A549 (cell line): ENCODE data around the gene DOK6.

Source experiments
- BHLHE40 ChIP-seq: IDR thresholded peaks from 2 replicates; pipeline ENCODE4 v1.6.1; 2012; ENCODE audit warnings: low read depth, low read length, inconsistent platforms
- CEBPB ChIP-seq, 2 experiments: fragments of >200 bp in 1 of 2; sonication (Bioruptor Twin) in 1 of 2; formaldehyde crosslinking in 1 of 2; IDR thresholded peaks; 2 replicates each; pipeline ENCODE4 v1.6.1; 2012 to 2016
- ELK1 ChIP-seq: fragments of 150-350 bp; IDR thresholded peaks from 2 replicates; pipeline ENCODE4 v1.6.1; 2014; ENCODE audit warnings: low read depth, mild to moderate bottlenecking, low read length
- EP300 ChIP-seq, 2 experiments: fragments of >200 bp; sonication (Bioruptor Twin); formaldehyde crosslinking; IDR thresholded peaks; 2 replicates in 1 of 2; 3 replicates in 1 of 2; pipeline ENCODE4 v1.6.1; 2016 to 2017
- FOSL2 ChIP-seq, 2 experiments: fragments of 450-650 bp in 1 of 2; fragments of >200 bp in 1 of 2; sonication (Bioruptor Twin) in 1 of 2; formaldehyde crosslinking; IDR thresholded peaks; 2 replicates each; pipeline versions ENCODE4 v1.5.0 to v1.6.1; 2016 to 2020; ENCODE audit warnings: mild to moderate bottlenecking in 1 of 2, moderate library complexity in 1 of 2
- HMGXB4 ChIP-seq: fragments of 250-450 bp; sonication (Bioruptor Pico); IDR thresholded peaks from 2 replicates; pipeline ENCODE4 v1.5.0; 2021; ENCODE audit warnings: mild to moderate bottlenecking, moderate library complexity, borderline replicate concordance
- POLR2A ChIP-seq: IDR thresholded peaks from 2 replicates; pipeline ENCODE4 v1.6.1; 2012; ENCODE audit warnings: mild to moderate bottlenecking, low read length
- POLR2AphosphoS2 ChIP-seq: conservative IDR thresholded peaks from 2 replicates; pipeline ENCODE4 v1.6.1; 2012; ENCODE audit warnings: low read length, improper control_type of control experiment, inconsistent platforms
- RCOR1 ChIP-seq: fragments of 150-350 bp; IDR thresholded peaks from 2 replicates; pipeline ENCODE4 v1.6.1; 2014; ENCODE audit warnings: antibody characterized with exemption, low read length, low read depth
- REST ChIP-seq: fragments of 200-600 bp; sonication (generic); IDR thresholded peaks from 2 replicates; pipeline ENCODE4 v1.6.1; 2016; ENCODE audit warnings: antibody characterized with exemption, mild to moderate bottlenecking, moderate library complexity
- ZFP36 ChIP-seq: fragments of 450-650 bp; IDR thresholded peaks from 2 replicates; pipeline ENCODE4 v1.6.1; 2014; ENCODE audit warnings: borderline replicate concordance; ENCODE audit not compliant: partially characterized antibody
- ZSCAN20 ChIP-seq: fragments of 250-450 bp; sonication (Bioruptor Pico); IDR thresholded peaks from 2 replicates; pipeline ENCODE4 v1.8.0; 2022; ENCODE audit warnings: mild to moderate bottlenecking, moderate library complexity
- TF ChIP-seq, protein P1 (sequence below): fragments of >200 bp; sonication (Bioruptor Twin); formaldehyde crosslinking; IDR thresholded peaks from 3 replicates; pipeline ENCODE4 v1.5.1; 2016
- TF ChIP-seq, protein P2 (sequence below): fragments of 250-450 bp; sonication (Bioruptor Pico); IDR thresholded peaks from 2 replicates; pipeline ENCODE4 v1.5.0; 2020; ENCODE audit warnings: low read depth, mild to moderate bottlenecking, moderate library complexity

GRCh38 chr18:69752737-69753380 is 352.2 kb downstream of the DOK6 start:
- TF ChIP-seq, protein P1, sequence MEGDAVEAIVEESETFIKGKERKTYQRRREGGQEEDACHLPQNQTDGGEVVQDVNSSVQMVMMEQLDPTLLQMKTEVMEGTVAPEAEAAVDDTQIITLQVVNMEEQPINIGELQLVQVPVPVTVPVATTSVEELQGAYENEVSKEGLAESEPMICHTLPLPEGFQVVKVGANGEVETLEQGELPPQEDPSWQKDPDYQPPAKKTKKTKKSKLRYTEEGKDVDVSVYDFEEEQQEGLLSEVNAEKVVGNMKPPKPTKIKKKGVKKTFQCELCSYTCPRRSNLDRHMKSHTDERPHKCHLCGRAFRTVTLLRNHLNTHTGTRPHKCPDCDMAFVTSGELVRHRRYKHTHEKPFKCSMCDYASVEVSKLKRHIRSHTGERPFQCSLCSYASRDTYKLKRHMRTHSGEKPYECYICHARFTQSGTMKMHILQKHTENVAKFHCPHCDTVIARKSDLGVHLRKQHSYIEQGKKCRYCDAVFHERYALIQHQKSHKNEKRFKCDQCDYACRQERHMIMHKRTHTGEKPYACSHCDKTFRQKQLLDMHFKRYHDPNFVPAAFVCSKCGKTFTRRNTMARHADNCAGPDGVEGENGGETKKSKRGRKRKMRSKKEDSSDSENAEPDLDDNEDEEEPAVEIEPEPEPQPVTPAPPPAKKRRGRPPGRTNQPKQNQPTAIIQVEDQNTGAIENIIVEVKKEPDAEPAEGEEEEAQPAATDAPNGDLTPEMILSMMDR, result no peak
- TF ChIP-seq REST (no peak), POLR2A (no peak), RCOR1 (no peak), HMGXB4 (CRISPR knock-in tag) (no peak), BHLHE40 (no peak), ZFP36 (no peak), EP300 (IDR thresholded peaks at IDR 0.05) (no peak), ELK1 (no peak), ZSCAN20 (CRISPR knock-in tag) (no peak), POLR2AphosphoS2 (no peak), CEBPB (IDR thresholded peaks at IDR 0.05) (no peak), FOSL2 (IDR thresholded peaks at IDR 0.05) (no peak), FOSL2 (CRISPR knock-in tag; IDR thresholded peaks at IDR 0.05) (no peak)
- TF ChIP-seq, protein P2, sequence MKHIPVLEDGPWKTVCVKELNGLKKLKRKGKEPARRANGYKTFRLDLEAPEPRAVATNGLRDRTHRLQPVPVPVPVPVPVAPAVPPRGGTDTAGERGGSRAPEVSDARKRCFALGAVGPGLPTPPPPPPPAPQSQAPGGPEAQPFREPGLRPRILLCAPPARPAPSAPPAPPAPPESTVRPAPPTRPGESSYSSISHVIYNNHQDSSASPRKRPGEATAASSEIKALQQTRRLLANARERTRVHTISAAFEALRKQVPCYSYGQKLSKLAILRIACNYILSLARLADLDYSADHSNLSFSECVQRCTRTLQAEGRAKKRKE (CRISPR knock-in tag), result no peak
